Sigmoid colon (tissue), 3 donors: ENCODE measurements around the gene ESCO1.

Source experiments
- CTCF ChIP-seq, 4 experiments: fragments of 450-650 bp in 3 of 4; fragments of 200-600 bp in 1 of 4; IDR thresholded peaks; one replicate each; pipeline ENCODE4 v1.5.1; 2016 to 2019; ENCODE audit warnings: antibody characterized with exemption in 4 of 4, mild to moderate bottlenecking in 3 of 4, moderate library complexity in 2 of 4
- POLR2A ChIP-seq, 2 donors: fragments of 450-650 bp; IDR thresholded peaks; one replicate each; pipeline ENCODE4 v1.6.1; 2016; ENCODE audit warnings: antibody characterized with exemption in 2 of 2, mild to moderate bottlenecking in 2 of 2, moderate library complexity in 2 of 2

DNA sequence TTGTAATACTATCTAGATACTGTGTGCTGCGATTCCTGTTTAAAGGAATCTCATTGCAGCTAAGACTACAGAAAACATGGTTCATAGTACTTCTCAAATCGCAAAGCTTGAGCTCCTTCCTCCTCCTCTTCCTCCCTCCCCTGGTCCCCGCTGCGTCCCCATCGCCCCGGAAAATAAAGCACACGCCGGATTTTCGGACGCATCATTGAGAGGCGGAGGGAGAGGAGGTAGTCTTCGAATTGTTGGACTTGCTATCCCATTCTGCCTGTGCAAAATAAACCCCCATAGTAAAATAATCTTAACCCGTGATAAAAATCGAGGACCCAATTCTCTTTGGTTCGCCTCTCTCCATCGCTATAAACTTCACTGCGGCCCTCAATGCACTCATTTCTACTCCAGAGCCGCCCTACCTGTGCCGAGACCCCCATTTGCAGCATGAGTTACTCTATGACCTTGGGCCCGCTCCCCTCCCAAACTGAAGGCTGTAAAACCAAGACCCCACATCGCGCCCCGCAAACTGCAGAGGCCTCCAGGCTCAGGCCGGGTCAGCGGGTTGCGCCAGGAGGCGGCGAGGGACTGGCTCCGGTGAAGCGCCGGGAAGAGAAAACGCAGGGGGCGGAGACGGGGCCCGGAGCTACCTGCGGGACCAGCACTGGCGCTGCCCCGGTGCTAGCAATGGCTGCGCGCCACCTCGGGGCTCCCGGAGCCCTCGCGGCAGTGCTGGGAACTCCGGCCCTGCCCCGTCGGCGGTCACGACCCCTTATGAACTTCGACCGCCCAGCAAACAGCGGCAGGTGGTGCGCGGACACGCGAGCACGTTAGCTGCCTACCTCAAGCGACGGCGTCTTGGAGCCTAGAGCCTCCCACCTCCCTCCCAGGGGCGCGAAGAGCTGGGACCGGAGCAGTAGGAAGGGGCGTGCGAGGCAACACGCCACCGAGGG is 649 bp downstream of the ESCO1 start:
- no peak for TF ChIP-seq CTCF (IDR thresholded peaks at IDR 0.05)
- TF ChIP-seq POLR2A (IDR thresholded peaks at IDR 0.05): no peak
